Measurements from ENCODE around the gene TACC2.

GRCh38 chr10:122091722-122092121, 102.8 kb downstream of the TACC2 start:
- no peak for TF ChIP-seq POLR2A (IDR thresholded peaks at IDR 0.05)
- no peak for TF ChIP-seq CTCF (IDR thresholded peaks at IDR 0.05)
- TF ChIP-seq POLR2AphosphoS5 (IDR thresholded peaks at IDR 0.05; ENCODE audit: insufficient read depth in 1 of 2, low read depth in 1 of 2), result no peak

Data from vagina (tissue), 2 donors.